ENCODE results near the gene CEP57L1.

DNA sequence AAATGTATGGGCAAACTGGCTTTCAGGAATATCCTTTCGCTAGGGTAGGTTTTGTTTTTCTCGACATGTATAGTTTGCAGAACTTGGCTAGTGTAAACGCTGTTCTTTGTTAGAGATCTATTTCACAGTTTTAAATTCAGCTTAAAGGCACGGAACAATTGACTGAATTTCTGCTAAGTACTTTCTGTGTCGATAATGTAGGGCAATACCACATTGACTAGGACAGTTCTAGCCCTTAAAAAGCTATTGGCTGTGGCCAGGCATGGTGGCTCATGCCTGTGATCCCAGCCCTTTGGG lies 92.8 kb downstream of the CEP57L1 start:
- no peak for TF ChIP-seq CTCF (IDR thresholded peaks at IDR 0.05; ENCODE audit: insufficient read depth, low read depth, low read length)
- TF ChIP-seq EZH2 (IDR thresholded peaks at IDR 0.05; ENCODE audit: insufficient read depth, low read length) = no peak
